ENCODE data around the gene ETV3.

Gene ETV3

GRCh38 chr1:157136133-157136532 is 2.1 kb downstream of the ETV3 start:
- peaks cover 0 to 8% (median 0%) of the 10 kb centered on the region in 3 experiments for H3K27me3 ChIP-seq (ENCODE audit: control insufficient read depth in 3 of 3, insufficient read depth in 3 of 3, low read depth in 1 of 3, low read length in 3 of 3)
- no peak overlapping the region for H3K27ac ChIP-seq (replicated peaks; ENCODE audit: low read length)
- no peak overlapping the region for H3K4me2 ChIP-seq (ENCODE audit: insufficient read depth, low read length, poor library complexity, severe bottlenecking)
- H3K14ac ChIP-seq (ENCODE audit: low read length), result no peak overlapping the region
- no peak for DNase-seq (ENCODE audit: low spot score)
- no peak overlapping the region for H3K18ac ChIP-seq (ENCODE audit: low read length)
- H3K9ac ChIP-seq (ENCODE audit: low read depth, low read length, poor library complexity), result no peak overlapping the region
- no peak overlapping the region for H3K23ac ChIP-seq (ENCODE audit: low read depth, low read length, poor library complexity)
- H3K4me1 ChIP-seq (ENCODE audit: control insufficient read depth in 2 of 2, insufficient read depth in 1 of 2, low read depth in 1 of 2, low read length in 2 of 2), result peaks cover 4 to 8% of the 10 kb centered on the region in 2 donors
- no peak overlapping the region for H4K91ac ChIP-seq (ENCODE audit: low read depth, low read length, poor library complexity)
- no peak overlapping the region for H4K8ac ChIP-seq (ENCODE audit: low read depth, low read length)
- no peak overlapping the region for H3K4me3 ChIP-seq (ENCODE audit: low read length in 2 of 2)
- no peaks in the 10 kb centered on the region for H3K9me3 ChIP-seq (replicated peaks in 1 of 2; ENCODE audit: control insufficient read depth in 2 of 2, insufficient read depth in 1 of 2, low read depth in 1 of 2, low read length in 2 of 2)
- H2AFZ ChIP-seq (ENCODE audit: low read length), result no peak overlapping the region
- WGBS, 2 donors (ENCODE audit: extremely low coverage in 2 of 2, insufficient read length in 2 of 2, insufficient replicate concordance in 1 of 2), result no CpG with 5 or more reads among the region's 4 CpGs
- no peak overlapping the region for H2BK120ac ChIP-seq (ENCODE audit: low read depth, low read length)
- H2AK5ac ChIP-seq (ENCODE audit: low read depth, low read length), result no peak overlapping the region
- no peak overlapping the region for H3K4ac ChIP-seq (ENCODE audit: low read length)
- no peak overlapping the region for H2BK12ac ChIP-seq (ENCODE audit: low read length)
- H2BK15ac ChIP-seq (ENCODE audit: low read length), result no peak overlapping the region
- H2BK5ac ChIP-seq (ENCODE audit: low read length), result no peak overlapping the region
- peaks cover 24 to 51% of the 10 kb centered on the region in 2 donors for H3K36me3 ChIP-seq (replicated peaks in 1 of 2; ENCODE audit: control insufficient read depth in 2 of 2, insufficient read depth in 2 of 2, low read length in 2 of 2)
- peaks cover 2% of the 10 kb centered on the region for H3K79me1 ChIP-seq (ENCODE audit: low read depth, low read length)

GRCh38 chr1:157135646-157136045 is 2.5 kb downstream of the ETV3 start:
- Histone ChIP-seq H2AK5ac (ENCODE audit: low read depth, low read length) (no peak overlapping the region), H3K9me3 (replicated peaks in 1 of 2; ENCODE audit: control insufficient read depth in 2 of 2, insufficient read depth in 1 of 2, low read depth in 1 of 2, low read length in 2 of 2) (no peaks in the 10 kb centered on the region), H3K18ac (ENCODE audit: low read length) (no peak overlapping the region), H3K9ac (ENCODE audit: low read depth, low read length, poor library complexity) (no peak overlapping the region), H2BK5ac (ENCODE audit: low read length) (no peak overlapping the region), H4K91ac (ENCODE audit: low read depth, low read length, poor library complexity) (no peak overlapping the region), H3K36me3 (replicated peaks in 1 of 2; ENCODE audit: control insufficient read depth in 2 of 2, insufficient read depth in 2 of 2, low read length in 2 of 2) (peaks cover 24 to 56% of the 10 kb centered on the region in 2 donors), H2BK15ac (ENCODE audit: low read length) (no peak overlapping the region), H3K27me3 (ENCODE audit: control insufficient read depth in 3 of 3, insufficient read depth in 3 of 3, low read depth in 1 of 3, low read length in 3 of 3) (peaks cover 0 to 8% (median 0%) of the 10 kb centered on the region in 3 experiments), H3K4me3 (ENCODE audit: low read length in 2 of 2) (no peak overlapping the region), H3K4ac (ENCODE audit: low read length) (no peak overlapping the region), H3K23ac (ENCODE audit: low read depth, low read length, poor library complexity) (no peak overlapping the region), H4K8ac (ENCODE audit: low read depth, low read length) (no peak overlapping the region), H3K4me2 (ENCODE audit: insufficient read depth, low read length, poor library complexity, severe bottlenecking) (no peak overlapping the region), H3K27ac (replicated peaks; ENCODE audit: low read length) (no peak overlapping the region), H3K14ac (ENCODE audit: low read length) (no peak overlapping the region), H2BK12ac (ENCODE audit: low read length) (no peak overlapping the region), H3K79me1 (ENCODE audit: low read depth, low read length) (peaks cover 2% of the 10 kb centered on the region), H2AFZ (ENCODE audit: low read length) (no peak overlapping the region), H2BK120ac (ENCODE audit: low read depth, low read length) (no peak overlapping the region), H3K4me1 (ENCODE audit: control insufficient read depth in 2 of 2, insufficient read depth in 1 of 2, low read depth in 1 of 2, low read length in 2 of 2) (peaks cover 4 to 8% of the 10 kb centered on the region in 2 donors)
- no CpG with 5 or more reads among the region's 1 CpG for WGBS, 2 donors (ENCODE audit: extremely low coverage in 2 of 2, insufficient read length in 2 of 2, insufficient replicate concordance in 1 of 2)
- no peak for DNase-seq (ENCODE audit: low spot score)

- H3K36me3 ChIP-seq (replicated peaks in 1 of 2; ENCODE audit: control insufficient read depth in 2 of 2, insufficient read depth in 2 of 2, low read length in 2 of 2), result peaks cover 24 to 61% of the 10 kb centered on the region in 2 donors
- H3K18ac ChIP-seq (ENCODE audit: low read length), result no peak overlapping the region
- no peak overlapping the region for H2AK5ac ChIP-seq (ENCODE audit: low read depth, low read length)
- H4K8ac ChIP-seq (ENCODE audit: low read depth, low read length), result no peak overlapping the region
- no peak overlapping the region for H2BK120ac ChIP-seq (ENCODE audit: low read depth, low read length)
- H3K4me2 ChIP-seq (ENCODE audit: insufficient read depth, low read length, poor library complexity, severe bottlenecking), result no peak overlapping the region
- no peak for DNase-seq (ENCODE audit: low spot score)
- WGBS, 2 donors (ENCODE audit: extremely low coverage in 2 of 2, insufficient read length in 2 of 2, insufficient replicate concordance in 1 of 2), result no CpG with 5 or more reads among the region's 2 CpGs
- H2AFZ ChIP-seq (ENCODE audit: low read length), result no peak overlapping the region
- H4K91ac ChIP-seq (ENCODE audit: low read depth, low read length, poor library complexity), result no peak overlapping the region
- H3K14ac ChIP-seq (ENCODE audit: low read length), result no peak overlapping the region
- H3K4me3 ChIP-seq (ENCODE audit: low read length in 2 of 2), result no peak overlapping the region
- H2BK15ac ChIP-seq (ENCODE audit: low read length), result no peak overlapping the region
- H3K27ac ChIP-seq (replicated peaks; ENCODE audit: low read length), result no peak overlapping the region
- peaks cover 2% of the 10 kb centered on the region for H3K79me1 ChIP-seq (ENCODE audit: low read depth, low read length)
- no peak overlapping the region for H3K9ac ChIP-seq (ENCODE audit: low read depth, low read length, poor library complexity)
- no peaks in the 10 kb centered on the region for H3K9me3 ChIP-seq (replicated peaks in 1 of 2; ENCODE audit: control insufficient read depth in 2 of 2, insufficient read depth in 1 of 2, low read depth in 1 of 2, low read length in 2 of 2)
- H3K23ac ChIP-seq (ENCODE audit: low read depth, low read length, poor library complexity), result no peak overlapping the region
- no peak overlapping the region for H2BK12ac ChIP-seq (ENCODE audit: low read length)
- H3K27me3 ChIP-seq (ENCODE audit: control insufficient read depth in 3 of 3, insufficient read depth in 3 of 3, low read depth in 1 of 3, low read length in 3 of 3), result peaks cover 0 to 7% (median 0%) of the 10 kb centered on the region in 3 experiments
- no peak overlapping the region for H3K4ac ChIP-seq (ENCODE audit: low read length)
- no peak overlapping the region for H2BK5ac ChIP-seq (ENCODE audit: low read length)
- H3K4me1 ChIP-seq (ENCODE audit: control insufficient read depth in 2 of 2, insufficient read depth in 1 of 2, low read depth in 1 of 2, low read length in 2 of 2), result peaks cover 4 to 8% of the 10 kb centered on the region in 2 donors
These were observed 3.1 kb downstream of the ETV3 start for GRCh38 chr1:157135070-157135469.

GRCh38 chr1:157134442-157134841 is 3.8 kb downstream of the ETV3 start:
- Histone ChIP-seq H3K27ac (replicated peaks; ENCODE audit: low read length) (no peak overlapping the region), H3K4me3 (ENCODE audit: low read length in 2 of 2) (no peak overlapping the region)

More at GRCh38 chr1:157134442-157134841, 3.8 kb downstream of the ETV3 start:
- WGBS, 2 donors (ENCODE audit: extremely low coverage in 2 of 2, insufficient read length in 2 of 2, insufficient replicate concordance in 1 of 2), result 100% methylated on average over 3 of the region's 4 CpGs; no CpG with 5 or more reads in 1 of the 2 donors
- Histone ChIP-seq H3K9ac (ENCODE audit: low read depth, low read length, poor library complexity) (no peak overlapping the region), H3K36me3 (replicated peaks in 1 of 2; ENCODE audit: control insufficient read depth in 2 of 2, insufficient read depth in 2 of 2, low read length in 2 of 2) (peaks cover 24 to 65% of the 10 kb centered on the region in 2 donors), H3K4ac (ENCODE audit: low read length) (no peak overlapping the region), H3K14ac (ENCODE audit: low read length) (no peak overlapping the region), H3K4me2 (ENCODE audit: insufficient read depth, low read length, poor library complexity, severe bottlenecking) (no peak overlapping the region), H2BK5ac (ENCODE audit: low read length) (no peak overlapping the region), H3K9me3 (replicated peaks in 1 of 2; ENCODE audit: control insufficient read depth in 2 of 2, insufficient read depth in 1 of 2, low read depth in 1 of 2, low read length in 2 of 2) (no peaks in the 10 kb centered on the region), H3K23ac (ENCODE audit: low read depth, low read length, poor library complexity) (no peak overlapping the region), H2BK120ac (ENCODE audit: low read depth, low read length) (no peak overlapping the region), H3K79me1 (ENCODE audit: low read depth, low read length) (peaks cover 2% of the 10 kb centered on the region), H3K4me1 (ENCODE audit: control insufficient read depth in 2 of 2, insufficient read depth in 1 of 2, low read depth in 1 of 2, low read length in 2 of 2) (peaks cover 4 to 8% of the 10 kb centered on the region in 2 donors), H2AK5ac (ENCODE audit: low read depth, low read length) (no peak overlapping the region), H3K18ac (ENCODE audit: low read length) (no peak overlapping the region), H2BK12ac (ENCODE audit: low read length) (no peak overlapping the region), H3K27me3 (ENCODE audit: control insufficient read depth in 3 of 3, insufficient read depth in 3 of 3, low read depth in 1 of 3, low read length in 3 of 3) (peaks cover 0 to under 1% (median 0%) of the 10 kb centered on the region in 3 experiments), H4K8ac (ENCODE audit: low read depth, low read length) (no peak overlapping the region), H4K91ac (ENCODE audit: low read depth, low read length, poor library complexity) (no peak overlapping the region), H2AFZ (ENCODE audit: low read length) (no peak overlapping the region), H2BK15ac (ENCODE audit: low read length) (no peak overlapping the region)
- DNase-seq (ENCODE audit: low spot score), result no peak
